Measurements from ENCODE around the gene MDFIC2. TPM values are rescaled to one million over a fixed set of nuclear protein-coding genes. Genes with fewer than 3 reads are reported as not detected.
"Not testable (repeated sequence)": the region's sequence is repeated elsewhere in the genome, so short reads cannot be mapped to it uniquely, and the experiment has no call there.

MDFIC2 gene
- total RNA-seq, result not detected

GRCh38 chr3:70312336-70312735, at the start of gene MDFIC2:
Gene MDFIC2 (minus strand): TSS chr3:70312638. CDS start chr3:70311973, 665 bp downstream.
- Mint-ChIP-seq H3K36me3 (ENCODE audit: low read depth) (no peaks in the 10 kb centered on the region), H3K4me3 (no peak within 1 kb of the TSS), H3K27me3 (no peaks in the 10 kb centered on the region), H3K27ac (no peak within 1 kb of the TSS), H3K4me1 (no peaks in the 10 kb centered on the region), H3K9me3 (no peaks in the 10 kb centered on the region)
- no peak for DNase-seq
- ChIA-PET POLR2A (no interaction called here), CTCF (no interaction called here)

DNA sequence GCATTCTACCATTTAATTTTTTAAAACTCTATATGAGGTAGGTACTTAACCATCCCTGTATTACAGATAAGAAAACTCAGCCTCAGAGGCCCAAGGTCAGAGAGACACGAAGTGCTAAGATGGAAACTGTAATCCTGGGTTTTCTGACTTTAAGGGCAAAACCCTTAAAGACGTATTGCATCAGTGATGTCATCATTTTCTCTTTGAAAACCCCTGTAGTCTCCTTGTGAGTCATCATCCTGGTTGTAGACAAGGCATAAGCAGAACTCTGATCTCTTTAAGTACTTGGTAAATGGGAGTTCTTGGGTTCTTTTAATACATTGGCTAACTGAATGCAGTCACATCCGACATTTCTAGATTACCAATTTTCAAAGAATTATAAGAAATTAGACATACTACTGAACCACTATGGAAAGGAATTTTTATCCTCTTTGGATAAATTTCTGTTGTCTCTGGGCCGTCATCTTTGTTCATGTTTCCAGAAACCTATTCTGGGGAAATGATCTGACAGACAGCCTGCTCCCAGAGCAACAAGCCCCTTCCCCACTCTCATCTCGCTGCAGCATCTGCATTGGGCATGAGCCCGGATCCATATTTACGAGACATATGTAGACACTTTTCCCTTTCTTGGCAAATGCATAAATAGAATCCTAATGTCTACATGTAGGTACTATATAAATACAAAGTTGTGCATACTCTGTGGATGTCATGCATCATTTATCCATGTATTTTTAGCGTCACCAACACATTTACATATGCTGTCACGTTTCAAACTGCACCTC, 48.7 kb upstream of the MDFIC2 start:
- no peak overlapping the region for H3K4me3 Mint-ChIP-seq
- no peaks in the 10 kb centered on the region for H3K4me1 Mint-ChIP-seq
- ChIA-PET CTCF (no interaction called here), POLR2A (no interaction called here)
- H3K27ac Mint-ChIP-seq, result no peak overlapping the region
- no peaks in the 10 kb centered on the region for H3K36me3 Mint-ChIP-seq (ENCODE audit: low read depth)
- no peaks in the 10 kb centered on the region for H3K9me3 Mint-ChIP-seq
- peaks cover 2% of the 10 kb centered on the region for H3K27me3 Mint-ChIP-seq
- DNase-seq, result no peak

DNA sequence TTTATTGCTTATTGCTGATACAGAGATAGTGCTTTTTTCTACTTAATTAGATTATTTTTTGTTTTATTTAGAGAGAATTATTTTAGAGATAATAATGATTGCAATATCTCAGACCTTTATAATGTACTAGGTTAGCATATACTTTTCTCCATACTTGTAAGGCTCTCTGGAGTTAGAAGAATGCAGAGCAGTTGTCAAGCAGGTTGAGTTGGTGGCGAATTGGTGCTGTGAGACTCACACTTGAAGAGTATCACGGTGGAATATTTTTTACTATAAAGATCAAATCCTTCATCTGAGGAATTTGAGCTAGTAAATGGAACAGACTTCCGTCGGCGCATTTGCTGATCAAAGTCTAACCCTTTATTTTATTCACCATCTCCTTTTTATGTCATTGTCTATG, 47.3 kb upstream of the MDFIC2 start:
- no peak for DNase-seq
- no peak overlapping the region for H3K27ac Mint-ChIP-seq
- no peak overlapping the region for H3K4me3 Mint-ChIP-seq
- peaks cover 2% of the 10 kb centered on the region for H3K27me3 Mint-ChIP-seq
- no peaks in the 10 kb centered on the region for H3K4me1 Mint-ChIP-seq
- ChIA-PET CTCF (no interaction called here), POLR2A (no interaction called here)
- H3K36me3 Mint-ChIP-seq (ENCODE audit: low read depth), result no peaks in the 10 kb centered on the region
- no peaks in the 10 kb centered on the region for H3K9me3 Mint-ChIP-seq

- peak; percentile 7 for DNase-seq
- ChIA-PET POLR2A (no interaction called here), CTCF (no interaction called here)
- H3K36me3 Mint-ChIP-seq (ENCODE audit: low read depth), result no peaks in the 10 kb centered on the region
- H3K4me3 Mint-ChIP-seq, result no peak overlapping the region
- H3K27ac Mint-ChIP-seq, result no peak overlapping the region
- H3K4me1 Mint-ChIP-seq, result no peaks in the 10 kb centered on the region
- H3K27me3 Mint-ChIP-seq, result peaks cover 2% of the 10 kb centered on the region
- no peaks in the 10 kb centered on the region for H3K9me3 Mint-ChIP-seq
Measured at GRCh38 chr3:70358978-70359580, 46.6 kb upstream of the MDFIC2 start.

DNA sequence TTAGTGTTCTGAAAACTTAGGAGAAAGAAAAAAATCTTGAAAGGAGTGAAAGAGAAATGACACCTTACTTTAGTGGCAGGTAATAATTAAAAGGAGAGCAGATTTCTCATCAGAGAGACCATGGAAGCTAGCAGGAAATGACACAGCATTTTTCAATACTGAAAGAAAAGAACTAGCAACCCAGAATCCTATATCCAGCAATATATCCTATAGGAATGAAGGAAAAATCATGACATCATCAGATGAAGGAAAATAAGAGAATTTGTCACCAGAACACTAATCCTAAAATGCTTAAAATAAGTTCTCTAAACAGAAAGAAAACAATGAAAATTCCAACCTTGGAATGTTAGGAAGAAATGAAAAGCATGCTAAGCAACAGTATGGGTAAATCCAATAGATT, 39.8 kb upstream of the MDFIC2 start:
- no peak overlapping the region for H3K4me3 Mint-ChIP-seq
- H3K36me3 Mint-ChIP-seq (ENCODE audit: low read depth), result no peaks in the 10 kb centered on the region
- no peak overlapping the region for H3K27ac Mint-ChIP-seq
- ChIA-PET POLR2A (interaction anchor here (0.6 kb wide), 1 partner anchor 36 kb away, joined by 4 read pairs; no protein-coding TSS in a partner anchor), CTCF (no interaction called here)
- H3K9me3 Mint-ChIP-seq, result no peaks in the 10 kb centered on the region
- no peaks in the 10 kb centered on the region for H3K4me1 Mint-ChIP-seq
- DNase-seq, result no peak
- H3K27me3 Mint-ChIP-seq, result peaks cover 4% of the 10 kb centered on the region

- POLR2A ChIA-PET, result no interaction called here
- no peaks in the 10 kb centered on the region for H3K4me1 Mint-ChIP-seq
Measured at GRCh38 chr3:70342149-70342548, 29.7 kb upstream of the MDFIC2 start.

GRCh38 chr3:70336885-70337284, 24.4 kb upstream of the MDFIC2 start:
- POLR2A ChIA-PET; DNase-seq; H3K27me3 Mint-ChIP-seq; H3K36me3 Mint-ChIP-seq (ENCODE audit: low read depth); H3K27ac Mint-ChIP-seq; H3K4me1 Mint-ChIP-seq; H3K9me3 Mint-ChIP-seq; H3K4me3 Mint-ChIP-seq: not testable (repeated sequence)
- CTCF ChIA-PET, result interaction anchor here (0.6 kb wide), 1 partner anchor 438 kb away, joined by 3 read pairs; no protein-coding TSS in a partner anchor

More at GRCh38 chr3:70342149-70342548, 29.7 kb upstream of the MDFIC2 start:
- no peaks in the 10 kb centered on the region for H3K36me3 Mint-ChIP-seq (ENCODE audit: low read depth)
- CTCF ChIA-PET, result no interaction called here
- H3K27me3 Mint-ChIP-seq, result peaks cover 7% of the 10 kb centered on the region
- H3K27ac Mint-ChIP-seq, result no peak overlapping the region
- DNase-seq, result no peak
- H3K9me3 Mint-ChIP-seq, result no peaks in the 10 kb centered on the region
- no peak overlapping the region for H3K4me3 Mint-ChIP-seq

GRCh38 chr3:70333080-70333479, 20.6 kb upstream of the MDFIC2 start:
- no peak overlapping the region for H3K4me3 Mint-ChIP-seq
- H3K36me3 Mint-ChIP-seq (ENCODE audit: low read depth), result no peaks in the 10 kb centered on the region
- H3K4me1 Mint-ChIP-seq, result no peaks in the 10 kb centered on the region
- peaks cover 5% of the 10 kb centered on the region for H3K27me3 Mint-ChIP-seq
- DNase-seq, result no peak
- H3K27ac Mint-ChIP-seq, result no peak overlapping the region
- CTCF ChIA-PET, result no interaction called here
- no peaks in the 10 kb centered on the region for H3K9me3 Mint-ChIP-seq
- POLR2A ChIA-PET, result no interaction called here

DNA sequence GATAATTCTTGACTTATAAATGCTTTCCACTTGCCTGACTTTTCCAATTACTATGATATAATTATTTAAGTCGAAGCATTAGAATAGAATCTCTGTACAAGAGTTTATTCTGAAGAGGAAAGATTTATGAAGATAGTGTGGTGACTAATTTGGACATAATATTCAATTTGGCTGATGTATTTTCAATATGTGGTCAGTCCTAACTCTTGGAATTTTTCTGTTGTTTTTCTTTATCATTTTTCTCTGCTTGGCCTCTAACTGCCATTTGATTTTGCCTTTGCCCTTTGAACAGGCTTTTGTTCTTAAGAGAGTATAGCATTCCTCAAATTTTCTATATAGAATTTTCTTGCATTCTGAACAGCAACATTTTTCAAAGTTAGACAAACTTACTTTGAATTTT, 2.6 kb upstream of the MDFIC2 start:
- H3K9me3 Mint-ChIP-seq, result peaks cover 2% of the 10 kb centered on the region
- ChIA-PET CTCF (no interaction called here), POLR2A (no interaction called here)
- no peak overlapping the region for H3K27ac Mint-ChIP-seq
- no peak for DNase-seq
- H3K4me1 Mint-ChIP-seq, result no peaks in the 10 kb centered on the region
- no peaks in the 10 kb centered on the region for H3K36me3 Mint-ChIP-seq (ENCODE audit: low read depth)
- no peak overlapping the region for H3K4me3 Mint-ChIP-seq
- H3K27me3 Mint-ChIP-seq, result peaks cover 5% of the 10 kb centered on the region

DNA sequence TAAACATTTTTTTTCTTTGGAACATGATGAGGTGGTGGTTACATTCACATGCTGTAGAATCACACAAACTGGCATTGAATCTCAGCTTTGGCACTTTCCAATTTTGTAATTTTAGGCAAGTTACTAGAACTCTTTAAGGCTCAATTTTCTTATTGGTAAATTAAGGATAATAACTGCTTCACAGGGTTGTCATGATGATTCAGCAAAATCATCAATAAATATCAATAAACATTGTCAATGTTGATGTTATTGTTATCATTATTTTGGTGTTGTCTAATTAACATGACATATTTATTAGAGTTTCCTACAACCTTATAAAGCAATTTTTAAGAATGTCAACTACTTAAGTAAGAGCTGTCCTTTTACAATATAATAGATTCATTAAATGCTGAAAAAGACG, 1.6 kb downstream of the MDFIC2 start:
- Mint-ChIP-seq H3K4me1 (no peaks in the 10 kb centered on the region), H3K4me3 (no peak overlapping the region), H3K27me3 (no peaks in the 10 kb centered on the region), H3K36me3 (ENCODE audit: low read depth) (no peaks in the 10 kb centered on the region), H3K9me3 (no peaks in the 10 kb centered on the region), H3K27ac (no peak overlapping the region)
- no peak for DNase-seq
- ChIA-PET POLR2A (no interaction called here), CTCF (no interaction called here)

- ChIA-PET CTCF (no interaction called here), POLR2A (no interaction called here)
- H3K27me3 Mint-ChIP-seq, result no peaks in the 10 kb centered on the region
- no peak overlapping the region for H3K27ac Mint-ChIP-seq
- DNase-seq, result no peak
- H3K36me3 Mint-ChIP-seq (ENCODE audit: low read depth), result no peaks in the 10 kb centered on the region
- no peaks in the 10 kb centered on the region for H3K4me1 Mint-ChIP-seq
- H3K9me3 Mint-ChIP-seq, result no peaks in the 10 kb centered on the region
- H3K4me3 Mint-ChIP-seq, result no peak overlapping the region
Measured at GRCh38 chr3:70309591-70309990, 2.8 kb downstream of the MDFIC2 start.

GRCh38 chr3:70308760-70309159, 3.7 kb downstream of the MDFIC2 start:
- ChIA-PET POLR2A (no interaction called here), CTCF (no interaction called here)
- DNase-seq, result no peak
- Mint-ChIP-seq H3K4me1 (no peaks in the 10 kb centered on the region), H3K9me3 (no peaks in the 10 kb centered on the region), H3K36me3 (ENCODE audit: low read depth) (no peaks in the 10 kb centered on the region), H3K27me3 (no peaks in the 10 kb centered on the region), H3K4me3 (no peak overlapping the region), H3K27ac (no peak overlapping the region)

DNA sequence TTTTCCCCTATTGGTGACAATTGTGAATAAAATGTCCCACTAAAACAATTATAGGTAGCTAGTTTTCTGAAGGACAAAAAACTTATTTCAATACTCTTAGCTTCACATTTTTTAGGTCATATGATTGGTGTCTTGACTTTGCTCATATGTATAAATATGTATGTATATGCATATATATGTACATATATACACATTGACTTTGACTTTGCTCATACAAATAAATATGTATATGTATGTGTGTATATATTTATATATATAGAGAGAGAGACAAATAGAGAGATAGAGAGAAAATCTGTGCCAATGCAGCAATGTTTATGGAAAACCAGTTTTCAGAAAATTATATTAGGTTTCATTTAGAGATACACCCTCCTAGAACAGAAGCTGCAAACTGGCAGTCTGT, 5.7 kb downstream of the MDFIC2 start:
- no peak for DNase-seq
- POLR2A ChIA-PET, result no interaction called here
- CTCF ChIA-PET, result interaction anchor here (1.3 kb wide), 1 partner anchor 28 kb away, joined by 3 read pairs; no protein-coding TSS in a partner anchor
- H3K27ac Mint-ChIP-seq, result no peak overlapping the region
- H3K4me3 Mint-ChIP-seq, result no peak overlapping the region
- no peaks in the 10 kb centered on the region for H3K4me1 Mint-ChIP-seq
- H3K36me3 Mint-ChIP-seq (ENCODE audit: low read depth), result no peaks in the 10 kb centered on the region
- peaks cover 2% of the 10 kb centered on the region for H3K27me3 Mint-ChIP-seq
- H3K9me3 Mint-ChIP-seq, result no peaks in the 10 kb centered on the region

GRCh38 chr3:70298385-70298784, 14.1 kb downstream of the MDFIC2 start:
- no peaks in the 10 kb centered on the region for H3K36me3 Mint-ChIP-seq (ENCODE audit: low read depth)
- peaks cover 5% of the 10 kb centered on the region for H3K27me3 Mint-ChIP-seq
- POLR2A ChIA-PET, result no interaction called here
- DNase-seq, result no peak
- no peaks in the 10 kb centered on the region for H3K4me1 Mint-ChIP-seq
- H3K4me3 Mint-ChIP-seq, result no peak overlapping the region
- CTCF ChIA-PET, result no interaction called here
- H3K9me3 Mint-ChIP-seq, result no peaks in the 10 kb centered on the region
- no peak overlapping the region for H3K27ac Mint-ChIP-seq

Measured in activated CD4-positive, alpha-beta T cell treated with anti-CD3 and anti-CD28 coated beads, Interleukin-2, amount 10 ng/mL, durations not matched to agents 7 days and 5 days (primary cell).